ENCODE data around the gene SLC25A41. TPM values are rescaled to one million over a fixed set of nuclear protein-coding genes. Genes with fewer than 3 reads are reported as not detected.

The SLC25A41 gene
- total and polyA plus RNA-seq, 9 of the 15 experiments (the other 6 are each of a cell fraction or from before 2014, with no cell fraction given): 0.08 to 4.2 (median 1.6) TPM

GRCh38 chr19:6424195-6424938 lies 9.2 kb downstream of the SLC25A41 start, which contains the start of gene KHSRP (continued):
- TF ChIP-seq KDM5B (IDR thresholded peaks at IDR 0.05; ENCODE audit: insufficient replicate concordance, low read depth, low read length) (peak; percentile 8), HMGN3 (IDR thresholded peaks at IDR 0.05; ENCODE audit: borderline replicate concordance, extremely low read depth, insufficient read length, low read depth, low read length) (peak; percentile 60), ZSCAN29 (IDR thresholded peaks at IDR 0.05) (no peak), ZNF609 (CRISPR knock-in tag; IDR thresholded peaks at IDR 0.05; ENCODE audit: borderline replicate concordance) (0 out of 2 replicates have a peak, but pooled peaks have one; percentile 10), ZKSCAN1 (IDR thresholded peaks at IDR 0.05; ENCODE audit: low read depth, low read length) (no peak), ZBTB12 (CRISPR knock-in tag; IDR thresholded peaks at IDR 0.05) (peak; percentile 48), ZFX (CRISPR knock-in tag; IDR thresholded peaks at IDR 0.05) (peak; percentile 55; the same call in 1 of the 2 replicates), MEF2A (IDR thresholded peaks at IDR 0.05; ENCODE audit: control insufficient read depth, low read depth, low read length) (no peak), MAZ (CRISPR knock-in tag; conservative IDR thresholded peaks at IDR 0.05 in 1 of 2, IDR thresholded peaks at IDR 0.05 in 1 of 2) (peak; percentile 69 to 90), TAF1 (IDR thresholded peaks at IDR 0.05; ENCODE audit: control insufficient read depth, extremely low read depth, insufficient read depth, low read length, severe bottlenecking) (peak; percentile 71), RB1 (IDR thresholded peaks at IDR 0.05; ENCODE audit: low read depth) (peak; percentile 86), ETS2 (tag; IDR thresholded peaks at IDR 0.05; ENCODE audit: borderline replicate concordance, poor library complexity, severe bottlenecking) (no peak), PHF20 (IDR thresholded peaks at IDR 0.05; ENCODE audit: partially characterized antibody) (no peak), THAP12 (CRISPR knock-in tag; IDR thresholded peaks at IDR 0.05) (0 out of 2 replicates have a peak, but pooled peaks have one; percentile 15), KDM4B (IDR thresholded peaks at IDR 0.05; ENCODE audit: borderline replicate concordance in 2 of 2, low read depth in 1 of 2) (0 out of 4 replicates have a peak, but pooled peaks of 1 of the 2 experiments have one; percentile 59), MXI1 (IDR thresholded peaks at IDR 0.05; ENCODE audit: low read depth, low read length) (0 out of 2 replicates have a peak, but pooled peaks have one; percentile 31), ETV1 (tag; conservative IDR thresholded peaks at IDR 0.05; ENCODE audit: low read depth) (no peak)
